Tibial nerve (tissue), 4 donors: ENCODE measurements around the gene CACHD1.
"Not testable (repeated sequence)": the region's sequence is repeated elsewhere in the genome, so short reads cannot be mapped to it uniquely, and the experiment has no call there.

Source experiments
- EP300 ChIP-seq, 2 donors: sonication (generic); formaldehyde crosslinking; IDR thresholded peaks; one replicate each; pipeline ENCODE4 v1.6.1; 2017; ENCODE audit warnings: antibody characterized with exemption in 2 of 2, mild to moderate bottlenecking in 1 of 2
- POLR2A ChIP-seq, 2 donors: fragments of 450-650 bp; IDR thresholded peaks; one replicate each; pipeline ENCODE4 v1.6.1; 2017; ENCODE audit warnings: antibody characterized with exemption in 2 of 2, mild to moderate bottlenecking in 2 of 2, moderate library complexity in 2 of 2
- TF ChIP-seq, protein P1 (sequence below), 5 experiments: fragments of 200-600 bp in 3 of 5; fragments of 450-650 bp in 2 of 5; sonication (generic) in 3 of 5; IDR thresholded peaks; one replicate each; pipeline ENCODE4 v1.5.1; 2016 to 2019; ENCODE audit warnings: antibody characterized with exemption in 5 of 5, mild to moderate bottlenecking in 3 of 5, moderate library complexity in 2 of 5

DNA sequence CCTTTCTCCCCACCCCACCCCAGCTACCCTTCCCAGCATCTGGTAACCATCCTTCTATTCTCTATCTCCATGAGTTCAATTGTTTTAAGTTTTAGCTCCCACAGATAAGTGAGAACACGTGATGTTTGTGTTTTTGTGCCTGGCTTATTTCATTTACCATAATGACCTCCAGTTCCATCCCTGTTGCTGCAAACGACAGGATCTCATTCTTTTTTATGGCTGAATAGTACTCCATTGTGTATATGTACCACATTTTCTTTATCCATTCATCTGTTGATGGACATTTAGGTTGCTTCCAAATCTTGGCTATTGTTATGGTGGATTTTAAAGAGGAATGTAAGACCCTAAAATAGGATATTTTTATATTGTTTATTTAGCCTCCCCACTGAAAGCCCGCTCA is 232.7 kb downstream of the CACHD1 start:
- TF ChIP-seq, protein P1, sequence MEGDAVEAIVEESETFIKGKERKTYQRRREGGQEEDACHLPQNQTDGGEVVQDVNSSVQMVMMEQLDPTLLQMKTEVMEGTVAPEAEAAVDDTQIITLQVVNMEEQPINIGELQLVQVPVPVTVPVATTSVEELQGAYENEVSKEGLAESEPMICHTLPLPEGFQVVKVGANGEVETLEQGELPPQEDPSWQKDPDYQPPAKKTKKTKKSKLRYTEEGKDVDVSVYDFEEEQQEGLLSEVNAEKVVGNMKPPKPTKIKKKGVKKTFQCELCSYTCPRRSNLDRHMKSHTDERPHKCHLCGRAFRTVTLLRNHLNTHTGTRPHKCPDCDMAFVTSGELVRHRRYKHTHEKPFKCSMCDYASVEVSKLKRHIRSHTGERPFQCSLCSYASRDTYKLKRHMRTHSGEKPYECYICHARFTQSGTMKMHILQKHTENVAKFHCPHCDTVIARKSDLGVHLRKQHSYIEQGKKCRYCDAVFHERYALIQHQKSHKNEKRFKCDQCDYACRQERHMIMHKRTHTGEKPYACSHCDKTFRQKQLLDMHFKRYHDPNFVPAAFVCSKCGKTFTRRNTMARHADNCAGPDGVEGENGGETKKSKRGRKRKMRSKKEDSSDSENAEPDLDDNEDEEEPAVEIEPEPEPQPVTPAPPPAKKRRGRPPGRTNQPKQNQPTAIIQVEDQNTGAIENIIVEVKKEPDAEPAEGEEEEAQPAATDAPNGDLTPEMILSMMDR (IDR thresholded peaks at IDR 0.05), result not testable (repeated sequence)
- not testable (repeated sequence) for TF ChIP-seq POLR2A, EP300 (IDR thresholded peaks at IDR 0.05)
